ENCODE data around the gene SRRM1.
A peak's percentile ranks its signal among the peaks of the same experiment; 100 is the strongest.

Gene SRRM1, protein sequence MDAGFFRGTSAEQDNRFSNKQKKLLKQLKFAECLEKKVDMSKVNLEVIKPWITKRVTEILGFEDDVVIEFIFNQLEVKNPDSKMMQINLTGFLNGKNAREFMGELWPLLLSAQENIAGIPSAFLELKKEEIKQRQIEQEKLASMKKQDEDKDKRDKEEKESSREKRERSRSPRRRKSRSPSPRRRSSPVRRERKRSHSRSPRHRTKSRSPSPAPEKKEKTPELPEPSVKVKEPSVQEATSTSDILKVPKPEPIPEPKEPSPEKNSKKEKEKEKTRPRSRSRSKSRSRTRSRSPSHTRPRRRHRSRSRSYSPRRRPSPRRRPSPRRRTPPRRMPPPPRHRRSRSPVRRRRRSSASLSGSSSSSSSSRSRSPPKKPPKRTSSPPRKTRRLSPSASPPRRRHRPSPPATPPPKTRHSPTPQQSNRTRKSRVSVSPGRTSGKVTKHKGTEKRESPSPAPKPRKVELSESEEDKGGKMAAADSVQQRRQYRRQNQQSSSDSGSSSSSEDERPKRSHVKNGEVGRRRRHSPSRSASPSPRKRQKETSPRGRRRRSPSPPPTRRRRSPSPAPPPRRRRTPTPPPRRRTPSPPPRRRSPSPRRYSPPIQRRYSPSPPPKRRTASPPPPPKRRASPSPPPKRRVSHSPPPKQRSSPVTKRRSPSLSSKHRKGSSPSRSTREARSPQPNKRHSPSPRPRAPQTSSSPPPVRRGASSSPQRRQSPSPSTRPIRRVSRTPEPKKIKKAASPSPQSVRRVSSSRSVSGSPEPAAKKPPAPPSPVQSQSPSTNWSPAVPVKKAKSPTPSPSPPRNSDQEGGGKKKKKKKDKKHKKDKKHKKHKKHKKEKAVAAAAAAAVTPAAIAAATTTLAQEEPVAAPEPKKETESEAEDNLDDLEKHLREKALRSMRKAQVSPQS

DNA sequence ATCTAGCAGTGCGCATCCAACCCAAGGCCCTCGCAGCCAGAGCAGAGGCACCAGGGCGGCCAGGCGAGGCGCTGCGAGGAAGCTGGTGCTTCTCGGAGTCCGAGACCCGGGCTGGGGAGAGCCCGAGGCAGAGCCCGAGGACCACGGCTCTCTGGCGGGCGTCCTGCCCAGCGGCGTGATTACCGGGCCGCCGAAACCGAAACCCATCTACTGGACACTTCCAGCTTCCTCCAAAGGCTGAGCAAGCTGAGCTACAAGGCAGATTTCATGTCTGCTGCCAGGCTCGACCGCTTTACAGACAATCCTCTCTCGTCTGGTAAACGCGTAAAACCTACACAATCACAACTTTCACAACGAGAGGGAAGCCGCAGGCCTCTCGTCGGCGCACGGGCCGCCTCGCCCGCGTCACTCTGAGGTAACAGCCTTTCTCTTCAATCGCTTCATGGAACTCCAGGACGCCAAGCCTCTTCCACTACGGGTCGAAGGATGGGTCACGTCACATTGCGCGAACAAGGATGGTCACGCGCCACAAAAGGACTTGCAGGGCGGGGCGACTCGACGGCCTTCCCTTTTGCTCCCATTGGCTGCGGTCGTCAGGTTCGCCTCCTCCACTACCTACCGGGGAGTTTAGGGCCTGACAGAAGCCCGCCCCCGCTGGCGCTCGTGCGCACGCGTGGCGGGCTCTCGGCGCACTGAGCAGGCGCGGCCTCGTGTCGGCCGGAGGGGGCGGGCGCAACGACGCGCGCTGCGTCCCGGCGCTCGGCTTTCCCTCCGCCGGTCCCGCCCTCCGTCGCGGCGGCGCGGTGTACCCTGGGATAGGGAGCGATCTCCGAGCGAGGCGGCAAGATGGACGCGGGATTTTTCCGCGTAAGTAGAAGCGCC lies at the start of gene SRRM1:
SRRM1 (plus strand) TSS at position 822 of the 882 bp plus-strand sequence; CDS start at position 847, 25 bp downstream.
- peak; percentile 86 to 97 for DNase-seq (ENCODE audit: low read depth in 2 of 2, low spot score in 1 of 2)

DNA sequence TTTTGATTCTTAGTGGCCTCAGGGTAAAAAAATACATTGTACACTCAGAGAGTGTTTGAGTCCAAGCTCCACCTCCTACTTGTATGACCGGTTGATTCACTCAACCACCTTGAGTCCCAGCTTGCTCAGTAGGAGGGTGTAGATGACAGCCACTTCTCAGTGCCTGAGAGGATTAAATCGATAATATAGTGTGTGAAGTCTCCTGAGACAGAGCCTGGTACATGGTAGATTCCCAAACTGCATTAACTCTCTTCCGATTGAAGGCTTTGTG lies 48.8 kb upstream of the SRRM1 start:
- no peak for DNase-seq (ENCODE audit: low read depth in 2 of 2, low spot score in 1 of 2)

DNA sequence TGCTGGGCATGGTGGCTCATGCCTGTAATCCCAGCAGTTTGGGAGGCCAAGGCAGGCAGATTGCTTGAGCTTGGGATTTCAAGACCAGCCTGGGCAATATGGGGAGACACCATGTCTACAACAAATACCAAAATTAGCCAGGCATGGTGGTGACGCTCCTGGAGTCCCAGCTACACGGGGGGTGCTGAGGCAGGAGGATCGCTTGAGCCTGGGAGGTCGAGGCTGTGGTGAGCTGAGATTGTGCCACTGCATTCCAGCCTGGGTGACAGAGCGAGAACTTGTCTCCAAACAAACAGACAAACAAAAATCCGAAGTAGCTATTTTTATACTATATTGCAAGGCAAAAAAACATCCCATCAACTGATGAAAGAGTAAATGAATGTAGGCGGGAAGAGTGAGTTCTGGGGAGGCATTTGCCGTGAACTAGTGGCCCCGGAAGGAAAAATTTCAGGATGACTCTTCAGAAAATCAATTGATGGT lies 46.7 kb upstream of the SRRM1 start:
- DNase-seq (ENCODE audit: low read depth in 2 of 2, low spot score in 1 of 2), result no peak

DNA sequence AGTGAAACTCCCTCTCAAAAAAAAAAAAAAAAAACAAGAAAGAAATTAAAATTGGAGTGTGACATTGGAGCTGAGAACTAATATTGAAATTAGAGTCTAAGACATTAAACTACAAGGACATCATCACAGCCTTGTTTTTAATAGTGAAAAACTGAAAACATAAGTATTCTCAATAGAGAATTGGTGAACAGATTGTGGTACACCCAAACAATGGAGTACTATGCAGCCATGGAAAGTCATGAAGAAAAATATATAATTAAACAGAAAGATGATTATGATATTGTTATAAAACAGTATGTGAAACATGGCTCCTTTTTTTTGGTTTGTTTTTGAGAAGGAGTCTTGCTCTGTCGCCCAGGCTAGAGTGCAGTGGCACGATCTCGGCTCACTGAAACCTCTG lies 43.8 kb upstream of the SRRM1 start:
- no peak for DNase-seq (ENCODE audit: low read depth in 2 of 2, low spot score in 1 of 2)

DNA sequence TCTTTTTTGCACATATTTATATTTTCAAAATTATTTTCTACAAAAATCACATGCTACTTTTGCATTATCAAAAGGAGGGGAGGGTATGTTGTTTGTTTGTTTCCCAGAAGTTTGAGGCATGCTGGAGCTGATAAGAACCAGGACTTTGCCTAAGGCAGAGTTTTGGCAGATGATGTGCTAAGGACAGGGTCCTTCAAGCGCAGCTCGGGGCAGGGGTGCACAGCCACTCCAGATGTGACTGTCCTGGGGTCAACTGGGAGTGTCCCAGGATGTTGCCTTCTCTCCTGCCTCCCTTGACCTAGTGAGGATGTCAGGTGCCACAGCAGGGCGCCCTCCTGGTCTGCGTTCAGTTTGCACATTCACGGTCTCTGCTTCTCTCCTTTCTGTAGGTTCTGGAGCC lies 42.6 kb upstream of the SRRM1 start:
- DNase-seq (ENCODE audit: low read depth in 2 of 2, low spot score in 1 of 2), result no peak

DNA sequence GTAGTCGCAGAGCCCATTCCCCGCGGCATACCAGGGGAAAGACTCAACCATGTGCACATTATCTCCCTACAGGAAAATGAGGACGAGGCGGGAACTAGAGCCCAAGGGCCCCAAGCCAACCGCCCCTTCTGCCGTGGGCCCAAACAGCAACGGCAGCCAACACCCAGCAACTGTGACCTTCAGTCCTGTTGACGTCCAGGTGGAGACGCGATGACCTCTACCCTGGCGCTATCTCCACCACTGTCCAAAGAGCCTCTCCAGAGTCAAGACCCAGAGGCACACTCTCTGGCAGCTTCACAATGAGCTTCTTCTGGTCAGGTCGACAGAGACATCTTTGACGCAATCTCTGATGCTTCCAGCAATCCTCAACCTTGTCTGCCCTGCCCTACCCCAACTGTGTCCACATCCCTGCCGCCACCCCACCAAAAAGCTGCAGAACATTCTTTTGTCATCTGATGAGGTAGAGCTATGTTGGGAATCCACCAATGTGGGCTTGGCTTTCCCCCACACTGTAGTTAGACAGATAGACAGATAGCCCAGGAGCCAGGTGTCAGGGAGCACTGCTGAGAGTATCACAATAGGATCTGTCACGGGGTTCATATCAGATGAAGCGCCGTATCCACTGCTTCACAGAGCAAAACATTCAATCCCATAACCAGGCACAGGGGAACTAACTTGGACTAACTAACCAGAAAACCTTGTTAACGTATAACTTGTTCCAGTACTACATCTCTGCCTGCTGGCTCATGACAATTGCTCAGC lies 37.4 kb upstream of the SRRM1 start:
- DNase-seq (ENCODE audit: low read depth in 2 of 2, low spot score in 1 of 2), result no peak

DNA sequence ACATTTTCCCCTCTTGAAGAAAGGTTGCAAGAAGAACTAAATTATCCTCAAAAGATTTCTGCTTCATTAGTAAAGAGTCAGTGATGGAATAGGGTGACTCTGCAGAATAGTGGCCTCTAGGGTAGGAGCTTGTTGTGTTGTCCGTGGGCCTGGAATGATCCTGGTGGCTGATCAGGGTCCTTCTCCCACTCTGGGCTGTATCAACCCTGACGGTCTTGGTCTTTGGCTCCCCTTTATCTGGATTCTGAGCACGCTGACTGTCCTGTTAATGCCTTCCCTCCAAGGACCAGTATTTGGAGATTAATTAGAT lies 36.9 kb upstream of the SRRM1 start:
- no peak for DNase-seq (ENCODE audit: low read depth in 2 of 2, low spot score in 1 of 2)

DNA sequence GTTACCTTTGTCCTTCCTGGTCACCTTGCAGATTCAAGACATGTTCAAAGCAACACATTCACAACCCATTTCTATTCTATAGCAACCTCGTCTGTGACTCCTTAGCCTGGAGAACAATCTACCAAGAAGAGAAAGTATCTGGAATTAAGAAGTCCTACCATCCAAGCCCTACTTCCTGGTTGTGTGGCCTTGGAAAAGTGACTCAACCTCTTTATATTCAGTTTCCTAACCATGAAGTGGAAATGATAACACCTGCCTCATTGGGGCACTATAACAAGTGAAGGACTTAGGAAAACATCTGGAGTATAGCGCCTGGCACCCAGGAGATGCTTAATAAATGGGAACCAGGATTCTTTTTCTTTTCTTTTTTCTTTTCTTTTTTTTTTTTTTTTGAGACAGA lies 36.5 kb upstream of the SRRM1 start:
- no peak for DNase-seq (ENCODE audit: low read depth in 2 of 2, low spot score in 1 of 2)

DNA sequence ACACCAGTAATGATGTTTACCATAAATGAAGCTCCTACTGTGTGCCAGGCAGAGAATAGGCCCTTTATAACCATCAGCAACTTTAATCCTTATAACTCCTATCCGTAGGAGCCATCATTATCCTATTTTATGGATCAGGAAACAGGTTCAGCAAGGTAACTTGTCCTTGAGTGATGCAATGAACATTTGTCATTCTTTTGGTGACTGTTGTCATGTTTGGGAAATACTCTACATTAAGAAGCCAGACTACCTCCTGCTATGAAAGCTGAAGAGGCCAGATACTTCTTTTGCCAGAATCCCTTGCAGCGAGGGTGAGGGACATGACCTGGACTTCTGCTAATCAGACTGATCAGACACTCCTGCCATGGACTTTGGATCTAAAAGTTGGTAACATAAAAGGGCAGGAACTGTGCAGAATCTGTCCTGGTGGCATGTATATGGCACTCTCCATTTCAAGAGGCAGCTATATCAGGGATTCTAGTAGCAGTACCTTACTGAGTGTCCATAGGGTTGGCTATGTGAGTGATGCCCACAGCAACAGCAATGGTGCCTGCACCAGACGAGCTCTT lies 33.1 kb upstream of the SRRM1 start:
- DNase-seq (ENCODE audit: low read depth in 2 of 2, low spot score in 1 of 2), result no peak

DNA sequence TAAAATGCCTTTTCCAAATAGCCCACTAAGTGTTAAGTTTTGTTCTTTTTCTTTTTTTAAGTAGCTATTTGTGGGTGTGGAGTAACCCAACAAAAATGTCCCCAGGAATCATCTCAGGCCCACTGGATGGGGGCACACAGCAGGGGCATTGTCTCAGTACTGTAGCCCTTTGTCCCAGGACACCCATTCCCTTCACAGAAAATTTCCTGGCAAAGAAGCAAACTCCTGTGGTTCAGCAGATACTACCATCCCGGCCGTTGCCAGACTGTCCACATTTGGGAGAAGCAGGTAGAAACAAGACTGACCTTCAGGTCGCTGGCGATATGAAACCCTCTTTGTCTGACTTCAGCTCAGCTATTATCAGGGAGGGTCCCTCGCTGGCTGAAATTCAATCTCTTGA lies 23.7 kb upstream of the SRRM1 start:
- no peak for DNase-seq (ENCODE audit: low read depth in 2 of 2, low spot score in 1 of 2)

DNA sequence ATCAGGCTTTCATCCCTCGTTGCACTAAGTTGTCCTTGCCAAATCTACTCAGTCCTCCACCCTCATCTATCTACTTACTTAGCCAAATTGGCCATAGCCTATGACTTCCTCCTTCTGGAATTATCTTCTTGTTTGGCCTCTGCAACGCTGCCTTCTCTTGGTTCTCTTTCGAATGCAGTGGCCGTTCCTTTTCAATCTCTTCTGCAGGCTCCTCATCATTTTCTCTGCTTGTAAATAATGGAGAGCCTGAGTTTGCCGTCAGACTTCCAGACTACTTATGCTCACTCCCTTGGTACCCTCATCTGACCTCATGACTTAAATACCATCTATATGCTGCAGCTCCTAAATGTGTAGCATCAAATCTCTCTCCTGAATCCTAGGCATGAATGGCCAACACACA lies 22.4 kb upstream of the SRRM1 start:
- DNase-seq (ENCODE audit: low read depth in 2 of 2, low spot score in 1 of 2), result no peak

DNA sequence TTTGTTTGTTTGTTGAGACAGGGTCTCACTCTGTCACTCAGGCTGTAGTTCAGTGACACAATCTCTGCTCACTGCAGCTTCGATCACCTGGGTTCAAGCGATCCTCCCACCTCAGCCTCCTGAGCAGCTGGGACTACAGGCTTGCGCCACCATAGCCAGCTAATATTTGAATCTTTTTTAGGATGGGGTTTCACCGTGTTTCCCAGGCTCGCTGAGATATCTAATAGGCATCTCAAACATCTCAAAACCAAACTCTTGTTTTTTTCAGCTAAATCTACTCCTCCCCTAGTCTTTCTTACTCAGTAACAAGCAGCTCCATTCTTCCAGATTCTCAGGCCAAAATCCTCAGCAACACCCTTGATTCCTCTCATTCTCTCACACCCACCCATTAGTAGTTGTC lies 22.0 kb upstream of the SRRM1 start:
- DNase-seq (ENCODE audit: low read depth in 2 of 2, low spot score in 1 of 2), result no peak

DNA sequence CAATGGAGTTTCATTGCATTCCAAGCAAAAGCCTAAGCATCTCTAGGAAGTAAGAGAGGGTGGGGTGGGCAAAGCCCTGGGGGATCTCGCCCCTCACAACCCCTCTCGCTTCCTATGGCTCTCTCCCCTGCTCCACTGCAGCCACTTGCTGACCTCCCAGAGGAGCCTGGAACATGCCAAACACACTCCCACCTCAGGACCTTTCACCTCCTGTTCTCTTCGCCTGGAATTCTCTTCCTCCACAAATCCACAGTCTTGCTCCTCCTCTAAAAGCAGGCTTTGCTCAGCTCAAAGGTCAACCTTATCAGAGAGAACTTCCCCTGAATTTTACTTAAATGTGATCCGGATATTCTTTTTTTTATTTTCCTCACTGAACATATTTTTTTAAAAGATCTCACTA lies 20.9 kb upstream of the SRRM1 start:
- DNase-seq (ENCODE audit: low read depth in 2 of 2, low spot score in 1 of 2), result no peak

DNA sequence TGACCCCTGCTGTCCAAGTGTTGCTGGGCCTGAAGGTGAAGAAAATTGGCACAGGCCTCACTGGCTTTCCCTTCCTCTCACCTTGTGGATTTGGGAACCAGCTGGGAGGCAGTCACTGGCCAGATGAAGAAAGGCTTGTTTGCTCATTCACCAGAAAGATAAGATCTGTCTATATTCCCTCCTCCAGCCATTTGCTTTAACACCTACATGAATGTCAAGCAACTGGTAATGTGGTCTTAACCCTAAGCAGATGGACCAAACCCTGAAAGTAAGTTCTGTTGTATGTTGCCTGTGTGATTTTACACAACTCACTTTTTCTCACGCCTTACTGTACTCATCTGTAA lies 10.3 kb upstream of the SRRM1 start:
- DNase-seq (ENCODE audit: low read depth in 2 of 2, low spot score in 1 of 2), result no peak

DNA sequence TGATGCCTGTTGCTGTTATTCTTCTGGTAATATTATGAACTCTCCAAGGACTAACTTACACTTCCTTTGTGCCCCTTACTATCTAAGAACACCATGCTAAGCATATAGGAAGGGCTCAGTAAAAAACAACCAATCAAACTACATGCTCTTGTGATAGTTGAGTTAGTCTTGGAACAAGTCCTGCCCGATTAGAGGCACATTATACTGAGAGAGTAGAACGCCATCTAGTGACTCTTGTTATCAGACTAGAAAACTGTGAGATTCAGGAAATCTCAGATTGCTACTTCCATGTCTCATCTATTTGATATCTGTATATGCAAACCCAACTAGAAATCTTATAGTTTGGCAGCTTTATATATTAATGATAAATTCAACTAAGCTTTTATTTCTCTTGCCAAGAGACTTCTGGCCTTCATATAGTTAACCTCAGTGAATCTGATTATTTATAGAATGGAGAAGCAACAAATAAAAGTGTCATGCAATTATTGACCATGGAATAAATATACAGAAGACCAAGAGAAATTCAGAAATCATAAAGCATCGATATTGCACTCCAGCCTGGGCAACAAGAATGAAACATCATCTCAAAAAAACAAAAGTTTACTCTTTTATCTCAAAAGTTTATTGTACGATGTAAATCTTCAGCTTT lies 7.8 kb upstream of the SRRM1 start:
- DNase-seq (ENCODE audit: low read depth in 2 of 2, low spot score in 1 of 2), result no peak

DNA sequence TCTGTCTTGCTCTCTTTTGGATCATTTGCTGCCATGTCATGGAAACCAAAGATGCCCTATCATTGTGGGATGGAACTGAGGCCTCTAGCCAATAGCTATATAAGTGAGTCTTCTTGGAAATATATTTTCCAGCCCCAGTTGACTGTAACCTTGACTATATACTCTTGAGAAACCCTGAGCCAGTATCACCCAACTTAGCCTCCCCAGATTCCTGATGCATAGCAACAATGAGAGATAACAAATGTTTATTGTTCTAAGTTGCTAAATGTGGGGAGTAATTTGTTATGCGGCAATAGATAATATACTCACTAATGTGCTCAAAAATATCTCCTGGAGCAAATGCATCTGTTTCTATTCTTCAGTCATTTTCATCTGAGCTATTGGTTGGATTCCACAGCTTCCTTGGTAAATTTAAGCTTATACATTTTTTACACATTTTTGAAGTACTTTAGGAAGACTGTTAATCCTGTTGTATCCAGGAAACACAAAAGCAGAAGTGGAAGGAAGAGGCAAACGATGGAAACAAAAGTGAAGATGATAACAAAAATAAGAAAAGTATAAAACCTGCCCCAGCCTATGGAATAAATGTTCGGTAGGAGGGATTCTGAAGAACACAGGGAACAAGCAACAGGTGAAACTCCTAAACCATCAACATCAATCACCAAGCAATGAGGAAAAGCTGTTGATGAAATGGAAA lies 6.3 kb upstream of the SRRM1 start:
- no peak for DNase-seq (ENCODE audit: low read depth in 2 of 2, low spot score in 1 of 2)

DNA sequence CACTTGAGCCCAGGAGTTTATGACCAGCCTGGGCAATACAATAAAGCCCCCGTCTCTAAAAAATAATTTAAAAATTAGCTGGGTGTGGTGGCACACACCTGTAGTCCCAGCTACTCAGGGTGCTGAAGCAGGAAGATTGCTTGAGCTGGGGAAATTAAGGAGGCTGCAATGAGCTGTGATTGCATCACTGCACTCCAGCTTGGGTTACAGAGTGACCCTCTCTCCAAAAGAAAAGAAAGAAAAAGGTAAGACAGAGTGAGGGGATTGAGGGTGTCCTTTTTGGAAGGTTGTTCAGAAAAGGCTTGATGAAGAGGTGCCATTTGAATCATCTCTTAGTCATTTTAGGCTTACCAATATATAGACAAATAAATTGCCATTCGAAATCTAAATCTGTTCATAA lies 4.0 kb upstream of the SRRM1 start:
- no peak for DNase-seq (ENCODE audit: low read depth in 2 of 2, low spot score in 1 of 2)

DNA sequence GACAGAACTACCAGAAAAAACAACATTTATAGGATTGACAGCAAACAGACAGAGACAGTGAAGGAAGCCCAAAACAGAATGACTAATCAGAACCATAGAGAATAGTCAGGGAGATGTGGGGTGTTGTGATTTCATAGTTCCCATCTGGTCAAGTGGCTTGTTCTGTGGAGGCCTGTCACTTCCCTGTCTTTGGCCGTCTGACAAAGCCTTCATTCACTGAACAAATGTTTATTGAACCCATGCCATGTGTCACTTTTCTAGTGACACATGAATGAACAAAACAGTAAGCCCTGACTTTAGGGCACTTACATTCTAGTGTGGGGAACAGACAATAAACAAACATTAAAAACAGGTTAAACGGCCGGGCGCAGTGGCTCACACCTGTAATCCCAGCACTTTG lies 3.2 kb upstream of the SRRM1 start:
- no peak for DNase-seq (ENCODE audit: low read depth in 2 of 2, low spot score in 1 of 2)

DNA sequence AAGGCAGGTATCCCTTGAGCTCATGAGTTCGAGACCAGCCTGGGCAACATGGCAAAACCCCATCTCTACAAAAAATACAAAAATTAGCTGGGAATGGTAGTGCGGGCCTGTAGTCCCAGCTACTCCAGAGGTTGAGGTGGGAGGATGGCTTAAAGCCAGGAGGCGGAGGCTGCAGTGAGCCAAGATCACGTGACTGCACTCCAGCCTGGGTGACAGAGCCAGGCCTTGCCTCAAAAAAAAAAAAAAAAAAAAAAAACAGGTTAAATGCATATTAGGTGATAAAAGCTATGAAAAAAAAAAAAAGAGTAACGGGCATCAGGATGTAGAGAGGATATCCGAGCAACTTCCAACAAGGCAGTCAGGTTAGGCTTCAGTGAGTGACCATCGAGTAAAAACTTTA lies 2.8 kb upstream of the SRRM1 start:
- no peak for DNase-seq (ENCODE audit: low read depth in 2 of 2, low spot score in 1 of 2)
